ENCODE results near the gene MCF2L2.

DNA sequence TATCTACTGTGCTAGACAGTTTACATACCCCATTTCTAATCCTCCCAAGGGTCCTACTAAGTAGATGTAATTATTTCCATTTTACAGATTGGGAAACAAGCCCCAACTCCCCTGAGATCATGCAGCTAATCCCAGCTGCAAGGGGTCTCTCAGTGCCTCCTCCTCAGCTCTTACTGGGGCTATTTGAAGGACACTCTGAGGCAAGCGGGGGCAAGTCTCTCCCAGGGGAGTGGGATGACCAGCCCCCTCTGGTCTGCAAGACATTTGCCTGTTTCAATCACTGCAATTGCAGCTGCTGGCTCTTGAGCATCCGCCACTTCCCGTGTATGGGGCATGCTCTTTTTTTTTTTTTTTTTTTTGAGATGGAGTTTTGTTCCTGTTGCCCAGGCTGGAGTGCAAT is 277.3 kb downstream of the MCF2L2 start:
- TF ChIP-seq, protein P1, sequence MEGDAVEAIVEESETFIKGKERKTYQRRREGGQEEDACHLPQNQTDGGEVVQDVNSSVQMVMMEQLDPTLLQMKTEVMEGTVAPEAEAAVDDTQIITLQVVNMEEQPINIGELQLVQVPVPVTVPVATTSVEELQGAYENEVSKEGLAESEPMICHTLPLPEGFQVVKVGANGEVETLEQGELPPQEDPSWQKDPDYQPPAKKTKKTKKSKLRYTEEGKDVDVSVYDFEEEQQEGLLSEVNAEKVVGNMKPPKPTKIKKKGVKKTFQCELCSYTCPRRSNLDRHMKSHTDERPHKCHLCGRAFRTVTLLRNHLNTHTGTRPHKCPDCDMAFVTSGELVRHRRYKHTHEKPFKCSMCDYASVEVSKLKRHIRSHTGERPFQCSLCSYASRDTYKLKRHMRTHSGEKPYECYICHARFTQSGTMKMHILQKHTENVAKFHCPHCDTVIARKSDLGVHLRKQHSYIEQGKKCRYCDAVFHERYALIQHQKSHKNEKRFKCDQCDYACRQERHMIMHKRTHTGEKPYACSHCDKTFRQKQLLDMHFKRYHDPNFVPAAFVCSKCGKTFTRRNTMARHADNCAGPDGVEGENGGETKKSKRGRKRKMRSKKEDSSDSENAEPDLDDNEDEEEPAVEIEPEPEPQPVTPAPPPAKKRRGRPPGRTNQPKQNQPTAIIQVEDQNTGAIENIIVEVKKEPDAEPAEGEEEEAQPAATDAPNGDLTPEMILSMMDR (IDR thresholded peaks at IDR 0.05; ENCODE audit: poor library complexity, severe bottlenecking), result no peak
- peak; percentile 47 for TF ChIP-seq POLR2AphosphoS5 (IDR thresholded peaks at IDR 0.05)
- TF ChIP-seq, protein P2, sequence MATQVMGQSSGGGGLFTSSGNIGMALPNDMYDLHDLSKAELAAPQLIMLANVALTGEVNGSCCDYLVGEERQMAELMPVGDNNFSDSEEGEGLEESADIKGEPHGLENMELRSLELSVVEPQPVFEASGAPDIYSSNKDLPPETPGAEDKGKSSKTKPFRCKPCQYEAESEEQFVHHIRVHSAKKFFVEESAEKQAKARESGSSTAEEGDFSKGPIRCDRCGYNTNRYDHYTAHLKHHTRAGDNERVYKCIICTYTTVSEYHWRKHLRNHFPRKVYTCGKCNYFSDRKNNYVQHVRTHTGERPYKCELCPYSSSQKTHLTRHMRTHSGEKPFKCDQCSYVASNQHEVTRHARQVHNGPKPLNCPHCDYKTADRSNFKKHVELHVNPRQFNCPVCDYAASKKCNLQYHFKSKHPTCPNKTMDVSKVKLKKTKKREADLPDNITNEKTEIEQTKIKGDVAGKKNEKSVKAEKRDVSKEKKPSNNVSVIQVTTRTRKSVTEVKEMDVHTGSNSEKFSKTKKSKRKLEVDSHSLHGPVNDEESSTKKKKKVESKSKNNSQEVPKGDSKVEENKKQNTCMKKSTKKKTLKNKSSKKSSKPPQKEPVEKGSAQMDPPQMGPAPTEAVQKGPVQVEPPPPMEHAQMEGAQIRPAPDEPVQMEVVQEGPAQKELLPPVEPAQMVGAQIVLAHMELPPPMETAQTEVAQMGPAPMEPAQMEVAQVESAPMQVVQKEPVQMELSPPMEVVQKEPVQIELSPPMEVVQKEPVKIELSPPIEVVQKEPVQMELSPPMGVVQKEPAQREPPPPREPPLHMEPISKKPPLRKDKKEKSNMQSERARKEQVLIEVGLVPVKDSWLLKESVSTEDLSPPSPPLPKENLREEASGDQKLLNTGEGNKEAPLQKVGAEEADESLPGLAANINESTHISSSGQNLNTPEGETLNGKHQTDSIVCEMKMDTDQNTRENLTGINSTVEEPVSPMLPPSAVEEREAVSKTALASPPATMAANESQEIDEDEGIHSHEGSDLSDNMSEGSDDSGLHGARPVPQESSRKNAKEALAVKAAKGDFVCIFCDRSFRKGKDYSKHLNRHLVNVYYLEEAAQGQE (IDR thresholded peaks at IDR 0.05; ENCODE audit: borderline replicate concordance), result no peak
- TF ChIP-seq RAD21 (conservative IDR thresholded peaks at IDR 0.05), result no peak
- no peak for TF ChIP-seq EZH2 (IDR thresholded peaks at IDR 0.05; ENCODE audit: borderline replicate concordance, insufficient read depth, low read length, poor library complexity, severe bottlenecking)
